K562 (cell line): ENCODE data around the gene HPD. TPM values are rescaled to one million over a fixed set of nuclear protein-coding genes. Genes with fewer than 3 reads are reported as not detected.

Experiments used
- FOSL1 ChIP-seq: fragments of 200-800 bp; sonication (Bioruptor generic); conservative IDR thresholded peaks from 2 replicates; pipeline ENCODE4 v1.6.1; 2016; ENCODE audit warnings: missing genetic modification characterization, missing compliant biosample characterization
- GATAD2B ChIP-seq: fragments of 450-650 bp; IDR thresholded peaks from 2 replicates; pipeline ENCODE4 v1.6.1; 2017; ENCODE audit warnings: mild to moderate bottlenecking, borderline replicate concordance
- GMEB1 ChIP-seq: fragments of 250-450 bp; sonication (Bioruptor Pico); IDR thresholded peaks from 2 replicates; pipeline ENCODE4 v1.4.0; 2020; ENCODE audit warnings: mild to moderate bottlenecking
- HSF4 ChIP-seq: fragments of 250-450 bp; sonication (Bioruptor Pico); IDR thresholded peaks from 2 replicates; pipeline ENCODE4 v2.1.2; 2022; ENCODE audit warnings: mild to moderate bottlenecking, moderate library complexity, borderline replicate concordance
- LEF1 ChIP-seq: fragments of 450-650 bp; IDR thresholded peaks from 2 replicates; pipeline ENCODE4 v1.6.1; 2016; ENCODE audit warnings: mild to moderate bottlenecking
- NCOA2 ChIP-seq, 2 experiments: fragments of 450-650 bp; IDR thresholded peaks; 2 replicates each; pipeline ENCODE4 v1.6.1; 2018; ENCODE audit warnings: mild to moderate bottlenecking in 2 of 2, moderate library complexity in 1 of 2; ENCODE audit not compliant: partially characterized antibody in 2 of 2
- NR2F6 ChIP-seq: fragments of 450-650 bp; formaldehyde crosslinking; IDR thresholded peaks from 2 replicates; pipeline ENCODE4 v1.4.0; 2020; ENCODE audit warnings: mild to moderate bottlenecking
- PPARD ChIP-seq: fragments of 250-450 bp; sonication (Bioruptor Pico); IDR thresholded peaks from 2 replicates; pipeline ENCODE4 v1.8.0; 2022; ENCODE audit warnings: inconsistent platforms, mild to moderate bottlenecking, moderate library complexity
- SOX6 ChIP-seq: fragments of 450-650 bp; IDR thresholded peaks from 2 replicates; pipeline ENCODE4 v1.6.1; 2014; ENCODE audit warnings: mild to moderate bottlenecking
- SREBF1 ChIP-seq: fragments of 150-350 bp; IDR thresholded peaks from 2 replicates; pipeline ENCODE4 v1.6.1; 2014; ENCODE audit warnings: antibody characterized with exemption, low read depth, low read length, borderline replicate concordance
- TCF7L2 ChIP-seq: fragments of 150-350 bp; IDR thresholded peaks from 2 replicates; pipeline ENCODE4 v1.6.1; 2016; ENCODE audit warnings: low read depth, mild to moderate bottlenecking, low read length, moderate library complexity
- U2AF1 ChIP-seq: fragments of 200-400 bp; formaldehyde crosslinking; optimal IDR thresholded peaks from 2 replicates; pipeline ENCODE3; 2017; ENCODE audit warnings: mild to moderate bottlenecking, low read depth, low read length, moderate library complexity
- ZNF165 ChIP-seq: fragments of 250-450 bp; sonication (Bioruptor Pico); IDR thresholded peaks from 2 replicates; pipeline ENCODE4 v1.4.0; 2020; ENCODE audit warnings: borderline replicate concordance
- ZNF253 ChIP-seq: fragments of 250-450 bp; sonication (Bioruptor Pico); conservative IDR thresholded peaks from 2 replicates; pipeline ENCODE4 v1.6.1; 2021; ENCODE audit warnings: mild to moderate bottlenecking
- polyA plus RNA-seq, 8 experiments: library from polyadenylated mRNA; depleted of rRNA in 4 of 8; stranded (reverse) in 5 of 8; unstranded in 3 of 8; fragments of >200 nt; fragmentation: Nextera tagmentation in 2 of 8; fragmentation: Illumina TruSeq in 1 of 8; extraction: Ambion mirVana in 2 of 8; extraction: Trizol in 1 of 8; gene quantifications; 2 replicates each; pipeline versions ENCODE4 v1.2.1 to v1.2.3, GENCODE V29; 2011 to 2014; ENCODE audit warnings: inconsistent platforms in 1 of 8, missing spikeins in 1 of 8
- total RNA-seq, 7 experiments: library from RNA; depleted of rRNA in 6 of 7; stranded (reverse); fragments of >200 nt in 6 of 7; fragmentation: Illumina TruSeq in 2 of 7; extraction: Trizol in 2 of 7; gene quantifications; 2 replicates each; pipeline versions ENCODE4 v1.2.1 to v1.2.3, GENCODE V29; 2011 to 2021; ENCODE audit warnings: low replicate concordance in 1 of 7
- TF ChIP-seq, protein P1 (sequence below): sonication (generic); formaldehyde crosslinking; IDR thresholded peaks from 2 replicates; pipeline ENCODE4 v1.8.1; 2022; ENCODE audit warnings: missing genetic modification reagents

Gene HPD
- total and polyA plus RNA-seq, 9 of the 15 experiments (the other 6 are each of a cell fraction or from before 2014, with no cell fraction given): 0.06 to 0.29 (median 0.07) TPM; not detected in 4

GRCh38 chr12:121888478-121889273, 30.0 kb upstream of the HPD start, which contains the start of gene PSMD9 (continued):
- TF ChIP-seq FOSL1 (tag): peak; percentile 98
- peak; percentile 37; the same call in 1 of the 2 replicates for TF ChIP-seq GMEB1 (CRISPR knock-in tag)
- TF ChIP-seq TCF7L2: no peak
- TF ChIP-seq, protein P1, sequence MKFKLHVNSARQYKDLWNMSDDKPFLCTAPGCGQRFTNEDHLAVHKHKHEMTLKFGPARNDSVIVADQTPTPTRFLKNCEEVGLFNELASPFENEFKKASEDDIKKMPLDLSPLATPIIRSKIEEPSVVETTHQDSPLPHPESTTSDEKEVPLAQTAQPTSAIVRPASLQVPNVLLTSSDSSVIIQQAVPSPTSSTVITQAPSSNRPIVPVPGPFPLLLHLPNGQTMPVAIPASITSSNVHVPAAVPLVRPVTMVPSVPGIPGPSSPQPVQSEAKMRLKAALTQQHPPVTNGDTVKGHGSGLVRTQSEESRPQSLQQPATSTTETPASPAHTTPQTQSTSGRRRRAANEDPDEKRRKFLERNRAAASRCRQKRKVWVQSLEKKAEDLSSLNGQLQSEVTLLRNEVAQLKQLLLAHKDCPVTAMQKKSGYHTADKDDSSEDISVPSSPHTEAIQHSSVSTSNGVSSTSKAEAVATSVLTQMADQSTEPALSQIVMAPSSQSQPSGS: no peak
- peak; percentile 47 for TF ChIP-seq U2AF1
- peak; percentile 51; the same call in 1 of the 2 replicates for TF ChIP-seq LEF1
- no peak for TF ChIP-seq ZNF253 (CRISPR knock-in tag)
- no peak for TF ChIP-seq NCOA2 (IDR thresholded peaks at IDR 0.05; ENCODE audit: partially characterized antibody in 2 of 2)
- no peak for TF ChIP-seq NR2F6 (CRISPR knock-in tag)
- no peak for TF ChIP-seq PPARD (CRISPR knock-in tag)
- 0 out of 2 replicates have a peak, but pooled peaks have one; percentile 6 for TF ChIP-seq GATAD2B
- no peak for TF ChIP-seq HSF4
- TF ChIP-seq SREBF1: 0 out of 2 replicates have a peak, but pooled peaks have one; percentile 16
- no peak; the same call in 1 of the 2 replicates for TF ChIP-seq ZNF165
- TF ChIP-seq SOX6: peak; percentile 80
